GM12874 (cell line): ENCODE measurements around the gene POU6F1.

Source experiments
- CTCF ChIP-seq: IDR thresholded peaks from 2 replicates; pipeline ENCODE4 v1.5.1; 2011; ENCODE audit warnings: low read depth, mild to moderate bottlenecking, control low read depth, low read length, moderate library complexity; ENCODE audit not compliant: insufficient read depth

The POU6F1 gene

DNA sequence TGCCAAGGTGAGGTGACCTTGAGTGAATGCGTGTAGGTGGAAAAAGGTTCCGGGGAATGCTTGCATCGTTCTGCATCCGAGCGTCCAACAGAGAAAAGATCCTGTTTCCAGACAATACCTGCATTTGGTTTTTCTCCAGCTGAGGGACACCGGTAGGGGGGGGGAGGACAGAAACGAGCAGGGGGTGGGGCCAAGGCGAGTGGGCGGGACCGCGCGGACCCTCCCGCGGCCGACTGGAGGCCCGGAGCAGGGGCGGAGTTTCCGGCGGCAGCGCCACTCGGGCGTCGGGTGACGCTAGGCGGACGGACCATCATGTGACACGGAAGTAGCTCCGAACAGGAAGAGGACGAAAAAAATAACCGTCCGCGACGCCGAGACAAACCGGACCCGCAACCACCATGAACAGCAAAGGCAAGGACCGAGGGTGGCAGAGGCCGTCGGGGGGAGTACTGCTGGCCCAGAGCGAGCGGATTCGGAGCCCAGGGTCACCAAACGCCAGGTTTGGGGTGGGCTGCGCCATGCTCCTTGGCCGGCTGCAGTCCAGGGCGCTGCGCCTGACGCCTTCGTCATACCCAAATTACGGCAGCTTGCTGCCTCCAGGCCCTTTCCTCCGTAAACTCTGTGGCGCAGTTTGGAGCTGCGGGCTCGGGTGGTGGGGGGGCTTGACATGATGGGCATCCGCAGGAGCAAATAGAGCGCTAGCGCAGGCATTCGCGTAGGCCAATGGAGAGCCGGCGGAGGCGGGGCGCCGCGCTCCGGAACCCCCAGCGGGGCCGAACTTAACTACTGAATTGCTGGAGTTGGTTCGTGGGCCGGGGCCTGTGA, 20.9 kb upstream of the POU6F1 start, which contains the start of gene DAZAP2:
TSS of gene DAZAP2 (plus strand) at position 317 of the 825 bp plus-strand sequence. CDS start at position 399, 82 bp downstream.
- 0 out of 2 replicates have a peak, but pooled peaks have one; percentile 7 for TF ChIP-seq CTCF

DNA sequence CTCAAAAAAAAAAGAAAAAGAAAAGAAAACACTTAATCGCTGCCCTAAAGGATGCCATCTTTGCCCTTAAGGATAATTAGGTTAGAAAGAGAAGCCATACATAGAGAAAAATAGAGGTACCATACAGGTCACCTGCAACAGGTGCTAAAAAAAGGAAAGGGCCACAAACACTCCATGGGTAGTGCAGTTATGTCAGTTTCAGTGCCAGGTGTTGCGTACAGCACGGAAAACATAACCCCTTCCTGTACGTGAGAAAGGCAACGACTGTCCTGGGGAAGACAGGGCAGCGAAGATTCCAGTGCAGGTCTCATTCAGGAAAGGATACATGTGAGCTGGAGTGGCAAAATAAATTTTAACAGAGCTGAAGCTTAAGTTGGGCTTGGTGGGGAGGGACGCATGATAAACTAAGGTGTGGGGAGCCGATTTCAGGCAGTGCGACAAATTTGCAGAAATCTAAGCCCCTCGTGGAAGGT, 20.2 kb upstream of the POU6F1 start:
- no peak for TF ChIP-seq CTCF

GRCh38 chr12:51234530-51234929, 16.7 kb upstream of the POU6F1 start:
- no peak for TF ChIP-seq CTCF

GRCh38 chr12:51232642-51233041, 14.8 kb upstream of the POU6F1 start:
- TF ChIP-seq CTCF: no peak

DNA sequence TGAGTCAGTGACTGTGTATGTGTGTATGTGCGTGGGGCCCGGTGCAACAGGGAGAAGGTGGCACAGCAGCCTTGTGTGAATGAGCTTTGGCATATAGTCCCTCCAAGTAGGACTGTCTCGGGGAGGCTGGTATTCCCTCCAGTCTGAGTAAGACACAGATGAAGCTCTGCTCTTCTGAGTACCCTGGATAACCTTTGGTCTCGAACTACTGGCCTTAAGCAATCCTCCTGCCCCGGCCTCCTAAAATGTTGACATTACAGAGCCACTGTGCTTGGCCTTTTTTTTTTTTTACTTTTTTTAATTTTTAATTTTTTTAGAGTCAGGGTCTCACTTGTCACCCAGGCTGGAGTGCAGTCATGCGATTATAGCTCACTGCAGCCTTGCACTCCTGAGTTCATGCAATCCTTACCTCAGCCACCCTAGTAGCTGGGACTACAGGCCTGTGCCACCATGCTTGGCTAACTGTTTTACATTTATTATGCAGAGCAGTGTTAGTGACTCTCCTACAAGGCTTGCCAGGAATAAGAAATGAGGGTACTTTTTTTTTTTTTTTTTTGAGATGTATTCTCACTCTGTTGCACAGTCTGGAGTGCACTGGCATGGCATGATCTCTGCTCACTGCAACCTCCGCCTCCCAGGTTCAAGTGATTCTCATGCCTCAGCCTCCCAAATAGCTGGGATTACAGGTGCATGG, 11.4 kb upstream of the POU6F1 start:
- TF ChIP-seq CTCF: no peak

DNA sequence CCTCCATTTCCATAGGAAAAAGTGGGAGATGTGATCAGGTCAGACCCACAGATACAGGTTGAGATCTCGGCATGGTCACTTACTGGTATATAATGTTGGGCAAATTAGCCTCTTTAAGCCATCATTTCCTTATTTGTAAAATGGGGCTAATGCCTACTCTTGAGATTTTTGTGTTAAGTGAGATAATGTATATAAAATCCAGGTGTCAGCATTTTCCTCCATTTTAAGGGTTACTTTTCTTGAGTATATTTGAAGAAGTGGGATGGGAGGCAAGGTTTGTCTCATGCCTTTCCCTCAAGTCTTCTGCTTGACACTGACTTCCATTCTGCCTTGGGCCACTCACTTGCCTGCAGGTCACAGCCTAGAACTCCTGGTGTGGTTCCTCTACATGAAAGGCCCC, 10.1 kb upstream of the POU6F1 start:
- no peak for TF ChIP-seq CTCF

DNA sequence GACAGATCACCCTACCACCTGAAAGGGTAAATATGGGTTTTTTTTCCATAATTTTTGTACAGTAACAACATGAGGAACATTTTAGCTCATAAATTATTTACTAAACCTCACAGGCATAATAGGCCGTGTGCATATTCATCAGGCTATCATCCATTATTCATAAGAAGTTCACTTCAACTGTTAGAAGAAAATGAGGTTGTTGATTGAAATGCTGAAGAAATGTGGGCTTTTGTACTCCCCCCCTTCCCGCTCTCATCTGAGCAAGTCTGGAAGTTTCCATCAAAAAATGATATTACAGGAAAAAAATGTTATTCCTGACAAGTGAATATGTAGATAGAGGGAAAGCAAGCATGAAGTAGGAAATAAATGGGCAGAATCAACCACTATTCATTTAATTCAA, 7.9 kb upstream of the POU6F1 start:
- no peak for TF ChIP-seq CTCF
